Kidney epithelial cell (primary cell): ENCODE data around the gene RPTOR. TPM values are rescaled to one million over a fixed set of nuclear protein-coding genes. Genes with fewer than 3 reads are reported as not detected.

Experiments used
- DNase-seq: peaks from one replicate; pipeline ENCODE4 v3.0.0-alpha.2; 2010; ENCODE audit warnings: low read depth
- H3K27me3 ChIP-seq: 2 replicates; pipeline ENCODE4 v1.6.0; 2011; ENCODE audit warnings: low read length; ENCODE audit not compliant: control insufficient read depth, insufficient read depth
- H3K36me3 ChIP-seq: 2 replicates; pipeline ENCODE4 v1.5.1; 2011; ENCODE audit warnings: low read length; ENCODE audit not compliant: control insufficient read depth, insufficient read depth
- H3K4me3 ChIP-seq: 2 replicates; pipeline ENCODE4 v1.5.1; 2011; ENCODE audit warnings: low read depth, mild to moderate bottlenecking, control low read depth, low read length
- CTCF ChIP-seq: IDR thresholded peaks from 2 replicates; pipeline ENCODE4 v1.5.1; 2011; ENCODE audit warnings: mild to moderate bottlenecking, moderate library complexity, low read length, control low read depth, inconsistent platforms; ENCODE audit not compliant: insufficient read depth, poor library complexity, severe bottlenecking
- total RNA-seq: library from RNA; depleted of rRNA; stranded (reverse); fragments of >200 nt; gene quantifications from 2 replicates; pipeline ENCODE4 v1.2.3, GENCODE V29; 2015

Gene RPTOR
- total RNA-seq, 1 donor from 2014 or later = 22.7 TPM

GRCh38 chr17:80977172-80977571 lies 432.5 kb downstream of the RPTOR start:
- no peaks in the 10 kb centered on the region for H3K36me3 ChIP-seq
- no peak overlapping the region for H3K4me3 ChIP-seq
- TF ChIP-seq CTCF = no peak
- H3K27me3 ChIP-seq = peaks cover 22% of the 10 kb centered on the region
- no peak for DNase-seq

GRCh38 chr17:80978499-80979497 lies 434.2 kb downstream of the RPTOR start:
- no peak for DNase-seq
- peaks cover 24% of the 10 kb centered on the region for H3K27me3 ChIP-seq
- H3K36me3 ChIP-seq = no peaks in the 10 kb centered on the region
- no peak for TF ChIP-seq CTCF
- H3K4me3 ChIP-seq = no peak overlapping the region

GRCh38 chr17:80979547-80980378 lies 435.1 kb downstream of the RPTOR start:
- Histone ChIP-seq H3K27me3 (peaks cover 25% of the 10 kb centered on the region), H3K36me3 (no peaks in the 10 kb centered on the region), H3K4me3 (no peak overlapping the region)
- no peak for DNase-seq
- TF ChIP-seq CTCF = no peak

- no peak for TF ChIP-seq CTCF
- Histone ChIP-seq H3K4me3 (no peak overlapping the region), H3K36me3 (no peaks in the 10 kb centered on the region), H3K27me3 (peaks cover 25% of the 10 kb centered on the region)
- DNase-seq = no peak
Measured at GRCh38 chr17:80980397-80981061, 435.9 kb downstream of the RPTOR start.

- peak; percentile 5 for TF ChIP-seq CTCF
- DNase-seq = no peak
- no peaks in the 10 kb centered on the region for H3K36me3 ChIP-seq
- H3K4me3 ChIP-seq = no peak overlapping the region
- peaks cover 24% of the 10 kb centered on the region for H3K27me3 ChIP-seq
Measured at GRCh38 chr17:80981062-80981902, 436.6 kb downstream of the RPTOR start.
